ENCODE data around the gene FBXL19.
A peak's percentile ranks its signal among the peaks of the same experiment; 100 is the strongest.

DNA sequence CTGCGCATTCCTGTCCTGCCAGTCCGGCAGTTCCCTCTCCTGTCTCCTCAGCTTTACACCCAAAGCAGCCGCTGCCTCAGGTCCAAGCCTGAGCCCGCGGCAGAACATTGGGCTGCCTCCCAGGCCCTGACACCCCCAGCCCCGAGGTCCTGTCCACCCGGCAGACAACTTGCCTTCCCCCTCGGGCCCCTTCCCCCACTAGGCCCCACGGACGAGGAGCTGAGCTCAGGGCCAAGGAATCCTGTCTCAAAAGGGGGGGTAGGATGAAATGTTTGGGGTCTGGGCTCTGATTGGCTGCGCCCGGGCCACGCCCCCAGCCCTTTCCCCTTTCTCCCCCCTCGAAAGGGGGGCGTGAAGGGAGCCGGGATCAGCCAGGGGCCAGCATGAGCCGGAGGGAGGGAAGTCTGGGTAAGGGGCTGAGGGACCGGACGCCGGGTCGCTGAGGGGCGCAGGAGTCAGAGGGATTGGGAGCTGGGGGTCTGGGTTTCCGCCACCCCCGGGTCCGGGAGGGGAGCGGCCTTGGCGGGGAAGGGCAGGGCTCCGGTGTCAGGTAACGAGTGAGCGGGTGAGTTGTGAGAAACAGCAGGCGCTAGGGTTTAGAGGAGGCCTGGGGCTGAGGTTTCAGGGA is 27.0 kb upstream of the FBXL19 start, which contains the start of gene CTF1:
- TF ChIP-seq POLR2A (IDR thresholded peaks at IDR 0.05) (no peak), POLR2AphosphoS5 (IDR thresholded peaks at IDR 0.05; ENCODE audit: insufficient read depth in 1 of 2, low read depth in 1 of 2) (peak; percentile 65 to 93)
- TF ChIP-seq, protein P1, sequence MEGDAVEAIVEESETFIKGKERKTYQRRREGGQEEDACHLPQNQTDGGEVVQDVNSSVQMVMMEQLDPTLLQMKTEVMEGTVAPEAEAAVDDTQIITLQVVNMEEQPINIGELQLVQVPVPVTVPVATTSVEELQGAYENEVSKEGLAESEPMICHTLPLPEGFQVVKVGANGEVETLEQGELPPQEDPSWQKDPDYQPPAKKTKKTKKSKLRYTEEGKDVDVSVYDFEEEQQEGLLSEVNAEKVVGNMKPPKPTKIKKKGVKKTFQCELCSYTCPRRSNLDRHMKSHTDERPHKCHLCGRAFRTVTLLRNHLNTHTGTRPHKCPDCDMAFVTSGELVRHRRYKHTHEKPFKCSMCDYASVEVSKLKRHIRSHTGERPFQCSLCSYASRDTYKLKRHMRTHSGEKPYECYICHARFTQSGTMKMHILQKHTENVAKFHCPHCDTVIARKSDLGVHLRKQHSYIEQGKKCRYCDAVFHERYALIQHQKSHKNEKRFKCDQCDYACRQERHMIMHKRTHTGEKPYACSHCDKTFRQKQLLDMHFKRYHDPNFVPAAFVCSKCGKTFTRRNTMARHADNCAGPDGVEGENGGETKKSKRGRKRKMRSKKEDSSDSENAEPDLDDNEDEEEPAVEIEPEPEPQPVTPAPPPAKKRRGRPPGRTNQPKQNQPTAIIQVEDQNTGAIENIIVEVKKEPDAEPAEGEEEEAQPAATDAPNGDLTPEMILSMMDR (IDR thresholded peaks at IDR 0.05) = no peak

Data from vagina (tissue), 2 donors.